PC-9 (cell line): ENCODE results near the gene ATP6V0D1. TPM values are rescaled to one million over a fixed set of nuclear protein-coding genes. Genes with fewer than 3 reads are reported as not detected.

ENCODE experiments used
- BruUV-seq: library from RNA; stranded (reverse); fragments of 400-500 nt; replicated peaks from 2 replicates; lab custom pipeline; 2021; lab: Mats Ljungman, UMichigan
- CTCF ChIA-PET: fragments of 300-600 bp; sonication (Branson Sonifier 250); formaldehyde crosslinking; loops from one replicate; lab custom pipeline; 2022; ENCODE audit warnings: antibody characterized with exemption; lab: Charles Lee
- POLR2A ChIA-PET: fragments of 300-600 bp; sonication (Branson Sonifier 250); formaldehyde crosslinking; loops from one replicate; lab custom pipeline; 2022; ENCODE audit warnings: antibody characterized with exemption; ENCODE audit not compliant: unreplicated experiment; lab: Charles Lee
- DNase-seq, 2 experiments: peaks; one replicate each; pipeline versions ENCODE4 v3.0.0 to v3.0.0-alpha.2; 2015 to 2022; ENCODE audit warnings: mixed read lengths in 1 of 2
- H2AFZ ChIP-seq: fragments of 200-600 bp; sonication (generic); 2 replicates; pipeline ENCODE4 v1.8.1; 2017; ENCODE audit warnings: antibody characterized with exemption
- H3F3A ChIP-seq: fragments of 200-600 bp; sonication (generic); 2 replicates; pipeline ENCODE4 v1.8.1; 2017; ENCODE audit warnings: antibody characterized with exemption, mild to moderate bottlenecking, low read depth; ENCODE audit not compliant: insufficient read depth
- H3K27ac ChIP-seq: fragments of 200-600 bp; sonication (generic); 2 replicates; pipeline ENCODE4 v1.6.1; 2016; ENCODE audit warnings: mixed run types
- H3K27me3 ChIP-seq: fragments of 200-600 bp; sonication (generic); 2 replicates; pipeline ENCODE4 v1.6.1; 2016; ENCODE audit warnings: low read depth, mixed run types; ENCODE audit not compliant: insufficient read depth
- H3K36me3 ChIP-seq: fragments of 200-600 bp; sonication (generic); 2 replicates; pipeline ENCODE4 v1.6.1; 2016; ENCODE audit warnings: low read depth, mixed run types
- H3K4me1 ChIP-seq: fragments of 200-600 bp; sonication (generic); replicated peaks from 2 replicates; pipeline ENCODE4 v1.6.1; 2016; ENCODE audit warnings: mixed run types; ENCODE audit not compliant: insufficient read depth
- H3K4me2 ChIP-seq: fragments of 200-600 bp; sonication (generic); 2 replicates; pipeline ENCODE4 v1.6.1; 2017; ENCODE audit warnings: mixed run types
- H3K4me3 ChIP-seq: fragments of 200-600 bp; sonication (generic); 2 replicates; pipeline ENCODE4 v1.6.1; 2016; ENCODE audit warnings: mixed run types
- H3K79me2 ChIP-seq: fragments of 200-600 bp; sonication (generic); 2 replicates; pipeline ENCODE4 v1.6.1; 2017; ENCODE audit warnings: low read depth, mixed run types
- H3K9me2 ChIP-seq: fragments of 200-600 bp; sonication (generic); 2 replicates; pipeline ENCODE4 v1.8.1; 2017; ENCODE audit warnings: mild to moderate bottlenecking; ENCODE audit not compliant: insufficient read depth
- H3K9me3 ChIP-seq: fragments of 200-600 bp; sonication (generic); 2 replicates; pipeline ENCODE4 v1.8.1; 2016; ENCODE audit warnings: low read depth; ENCODE audit not compliant: insufficient read depth
- H4K20me1 ChIP-seq: fragments of 200-600 bp; sonication (generic); 2 replicates; pipeline ENCODE4 v1.8.1; 2017; ENCODE audit not compliant: insufficient read depth
- CTCF ChIP-seq: fragments of 200-600 bp; sonication (generic); conservative IDR thresholded peaks from 2 replicates; pipeline ENCODE4 v1.6.1; 2017; ENCODE audit warnings: mixed run types, antibody characterized with exemption, mild to moderate bottlenecking, moderate library complexity
- EZH2 ChIP-seq: fragments of 200-600 bp; sonication (generic); IDR thresholded peaks from 2 replicates; pipeline ENCODE4 v1.8.0; 2017; ENCODE audit warnings: antibody characterized with exemption, low read depth
- intact Hi-C: fragments of 100-400 bp; cut with micrococcal nuclease; formaldehyde crosslinking; loops from one replicate; pipeline ENCODE4 v1.10.0; 2022; ENCODE audit not compliant: unreplicated experiment
- total RNA-seq: library from RNA; stranded (reverse); gene quantifications from 2 replicates; pipeline ENCODE4 v1.2.3, GENCODE V29; 2021

ATP6V0D1 gene
- total RNA-seq, 1 experiment from 2014 or later = 61.0 TPM

- no peak for TF ChIP-seq CTCF
- TF ChIP-seq EZH2 = no peak
- no TSS peak for BruUV-seq
These were observed 74.6 kb downstream of the ATP6V0D1 start for GRCh38 chr16:67406111-67406971.

GRCh38 chr16:67405336-67405735 is 75.6 kb downstream of the ATP6V0D1 start:
- no peak for DNase-seq
- peak overlapping the region; percentile 80 for H3K4me2 ChIP-seq
- H3K4me1 ChIP-seq = peaks cover 32% of the 10 kb centered on the region
- H3K27me3 ChIP-seq = no peaks in the 10 kb centered on the region
- TSS peak; percentile 100 for BruUV-seq
- H3K9me3 ChIP-seq = no peaks in the 10 kb centered on the region
- intact Hi-C loops = no loop called here
- H3K27ac ChIP-seq = peak overlapping the region; percentile 86
- H3K4me3 ChIP-seq = peak overlapping the region; percentile 16; the same call in 1 of the 2 replicates
- no peak overlapping the region for H2AFZ ChIP-seq
- H3F3A ChIP-seq = peaks cover 18% of the 10 kb centered on the region; the same call in 1 of the 2 replicates
- ChIA-PET CTCF (no interaction called here), POLR2A (no interaction called here)
- H4K20me1 ChIP-seq = no peaks in the 10 kb centered on the region
- H3K36me3 ChIP-seq = no peaks in the 10 kb centered on the region
- no peak for TF ChIP-seq EZH2
- no peak for TF ChIP-seq CTCF
- no peaks in the 10 kb centered on the region for H3K9me2 ChIP-seq
- H3K79me2 ChIP-seq = no peaks in the 10 kb centered on the region

More at GRCh38 chr16:67406111-67406971, 74.6 kb downstream of the ATP6V0D1 start:
- no peaks in the 10 kb centered on the region for H3K9me3 ChIP-seq
- H3K9me2 ChIP-seq = no peaks in the 10 kb centered on the region
- no peak overlapping the region for H3K4me3 ChIP-seq
- H3K4me2 ChIP-seq = no peak overlapping the region
- POLR2A ChIA-PET = no interaction called here
- peak overlapping the region; percentile 86; the same call in 1 of the 2 replicates for H3K27ac ChIP-seq
- CTCF ChIA-PET = interaction anchor here (0.5 to 0.6 kb wide), 3 partner anchors 12 to 60 kb away, joined by 3 to 11 read pairs (median 3); no protein-coding TSS in a partner anchor
- peaks cover 34% of the 10 kb centered on the region for H3K4me1 ChIP-seq
- H3K27me3 ChIP-seq = no peaks in the 10 kb centered on the region
- intact Hi-C loops = no loop called here
- peaks cover 18% of the 10 kb centered on the region; the same call in 1 of the 2 replicates for H3F3A ChIP-seq
- no peak overlapping the region for H2AFZ ChIP-seq
- no peaks in the 10 kb centered on the region for H3K79me2 ChIP-seq
- DNase-seq = no peak
- no peaks in the 10 kb centered on the region for H4K20me1 ChIP-seq
- no peaks in the 10 kb centered on the region for H3K36me3 ChIP-seq

- no peak overlapping the region for H2AFZ ChIP-seq
- ChIA-PET CTCF (no interaction called here), POLR2A (interaction anchor here (0.5 to 0.7 kb wide), 2 partner anchors 136 to 533 kb away, joined by 4 to 20 read pairs; no protein-coding TSS in a partner anchor)
- H3K9me2 ChIP-seq = no peaks in the 10 kb centered on the region
- no peaks in the 10 kb centered on the region for H3K9me3 ChIP-seq
- H3K27me3 ChIP-seq = no peaks in the 10 kb centered on the region
- DNase-seq = peak; percentile 90 to 98
- peak overlapping the region; percentile 86 for H3K27ac ChIP-seq
- H3K4me3 ChIP-seq = peak overlapping the region; percentile 25; the same call in 1 of the 2 replicates
- no TSS peak for BruUV-seq
- no peaks in the 10 kb centered on the region for H3K36me3 ChIP-seq
- peak overlapping the region; percentile 80 for H3K4me2 ChIP-seq
- peaks cover 32% of the 10 kb centered on the region for H3K4me1 ChIP-seq
- no peaks in the 10 kb centered on the region for H3K79me2 ChIP-seq
- H4K20me1 ChIP-seq = no peaks in the 10 kb centered on the region
- H3F3A ChIP-seq = peaks cover 18% of the 10 kb centered on the region; the same call in 1 of the 2 replicates
- intact Hi-C loops = no loop called here
- TF ChIP-seq CTCF (no peak), EZH2 (no peak)
These were observed 76.2 kb downstream of the ATP6V0D1 start for GRCh38 chr16:67404740-67405226.
